Measurements from ENCODE around the gene GATM. TPM values are rescaled to one million over a fixed set of nuclear protein-coding genes. Genes with fewer than 3 reads are reported as not detected.
"Not testable (repeated sequence)": the region's sequence is repeated elsewhere in the genome, so short reads cannot be mapped to it uniquely, and the experiment has no call there.

Gene GATM
- total RNA-seq, 2 donors from 2014 or later = 35.2 to 83.4 TPM

- no peak overlapping the region for H3K9ac ChIP-seq (ENCODE audit: extremely low read depth, low read length, poor library complexity, severe bottlenecking)
Observed at GRCh38 chr15:45373976-45374375, 4.4 kb downstream of the GATM start.

GRCh38 chr15:45372041-45372995 lies 6.0 kb downstream of the GATM start:
- Mint-ChIP-seq H3K4me1 (peaks cover 39% of the 10 kb centered on the region), H3K9me3 (no peaks in the 10 kb centered on the region), H3K4me3 (no peak overlapping the region), H3K27ac (no peak overlapping the region), H3K27me3 (ENCODE audit: insufficient read depth) (peaks cover 5% of the 10 kb centered on the region), H3K36me3 (ENCODE audit: low read depth) (peaks cover 19% of the 10 kb centered on the region)
- no peak overlapping the region for H3K4me3 ChIP-seq (ENCODE audit: low read length)
- no peak overlapping the region for H3K27ac ChIP-seq (ENCODE audit: low read depth, low read length)
- H3K4me1 ChIP-seq (ENCODE audit: control insufficient read depth, insufficient read depth, low read length) = no peaks in the 10 kb centered on the region
- peaks cover 29% of the 10 kb centered on the region for H3K36me3 ChIP-seq (ENCODE audit: control insufficient read depth, insufficient read depth, low read length)
- no peak overlapping the region for H3K9ac ChIP-seq (ENCODE audit: extremely low read depth, low read length, poor library complexity, severe bottlenecking)
- peak; percentile 44 for TF ChIP-seq CTCF (conservative IDR thresholded peaks at IDR 0.05)
- no peaks in the 10 kb centered on the region for H3K9me3 ChIP-seq (ENCODE audit: control insufficient read depth, low read length)
- WGBS, 2 experiments (ENCODE audit: insufficient coverage in 1 of 2, insufficient read length in 1 of 2) = 75 to 85% methylated on average over 4 to 7 of the region's 7 CpGs
- no peak for DNase-seq
- H3K27me3 ChIP-seq (ENCODE audit: control insufficient read depth, insufficient read depth, low read length, poor library complexity, severe bottlenecking) = no peaks in the 10 kb centered on the region

More at GRCh38 chr15:45373976-45374375, 4.4 kb downstream of the GATM start:
- Mint-ChIP-seq H3K4me1 (peaks cover 44% of the 10 kb centered on the region), H3K27ac (no peak overlapping the region), H3K27me3 (ENCODE audit: insufficient read depth) (peaks cover 15% of the 10 kb centered on the region), H3K9me3 (no peaks in the 10 kb centered on the region), H3K36me3 (ENCODE audit: low read depth) (peaks cover 15% of the 10 kb centered on the region), H3K4me3 (no peak overlapping the region)
- no peaks in the 10 kb centered on the region for H3K4me1 ChIP-seq (ENCODE audit: control insufficient read depth, insufficient read depth, low read length)
- H3K27ac ChIP-seq (ENCODE audit: low read depth, low read length) = no peak overlapping the region
- no peak for DNase-seq
- H3K9me3 ChIP-seq (ENCODE audit: control insufficient read depth, low read length) = no peaks in the 10 kb centered on the region
- H3K4me3 ChIP-seq (ENCODE audit: low read length) = peak overlapping the region; percentile 3
- H3K36me3 ChIP-seq (ENCODE audit: control insufficient read depth, insufficient read depth, low read length) = peaks cover 24% of the 10 kb centered on the region
- 89 to 95% methylated on average over 1 of the region's 2 CpGs for WGBS, 2 experiments (ENCODE audit: insufficient coverage in 1 of 2, insufficient read length in 1 of 2)
- TF ChIP-seq CTCF (conservative IDR thresholded peaks at IDR 0.05) = no peak
- peaks cover 6% of the 10 kb centered on the region for H3K27me3 ChIP-seq (ENCODE audit: control insufficient read depth, insufficient read depth, low read length, poor library complexity, severe bottlenecking)

- Mint-ChIP-seq H3K9me3 (no peaks in the 10 kb centered on the region), H3K27me3 (ENCODE audit: insufficient read depth) (peaks cover under 1% of the 10 kb centered on the region), H3K27ac (no peak overlapping the region), H3K36me3 (ENCODE audit: low read depth) (peaks cover 25% of the 10 kb centered on the region), H3K4me3 (no peak overlapping the region), H3K4me1 (peaks cover 34% of the 10 kb centered on the region)
- Histone ChIP-seq H3K4me3 (ENCODE audit: low read length) (no peak overlapping the region), H3K27ac (ENCODE audit: low read depth, low read length) (no peak overlapping the region), H3K4me1 (ENCODE audit: control insufficient read depth, insufficient read depth, low read length) (no peaks in the 10 kb centered on the region), H3K9ac (ENCODE audit: extremely low read depth, low read length, poor library complexity, severe bottlenecking) (no peak overlapping the region), H3K9me3 (ENCODE audit: control insufficient read depth, low read length) (no peaks in the 10 kb centered on the region), H3K36me3 (ENCODE audit: control insufficient read depth, insufficient read depth, low read length) (peaks cover 30% of the 10 kb centered on the region), H3K27me3 (ENCODE audit: control insufficient read depth, insufficient read depth, low read length, poor library complexity, severe bottlenecking) (no peaks in the 10 kb centered on the region)
- 92% methylated on average over 1 of the region's 1 CpG; no CpG with 5 or more reads in 1 of the 2 experiments for WGBS, 2 experiments (ENCODE audit: insufficient coverage in 1 of 2, insufficient read length in 1 of 2)
- TF ChIP-seq CTCF (conservative IDR thresholded peaks at IDR 0.05) = no peak
- DNase-seq = no peak
Observed at GRCh38 chr15:45371546-45371945, 6.8 kb downstream of the GATM start.

- H3K9me3 Mint-ChIP-seq; H3K9me3 ChIP-seq (ENCODE audit: control insufficient read depth, low read length); H3K9ac ChIP-seq (ENCODE audit: extremely low read depth, low read length, poor library complexity, severe bottlenecking); H3K4me1 ChIP-seq (ENCODE audit: control insufficient read depth, insufficient read depth, low read length); H3K27me3 ChIP-seq (ENCODE audit: control insufficient read depth, insufficient read depth, low read length, poor library complexity, severe bottlenecking); H3K27ac Mint-ChIP-seq; DNase-seq; H3K4me3 ChIP-seq (ENCODE audit: low read length); H3K27me3 Mint-ChIP-seq (ENCODE audit: insufficient read depth); H3K27ac ChIP-seq (ENCODE audit: low read depth, low read length); H3K4me3 Mint-ChIP-seq: not testable (repeated sequence)
- Mint-ChIP-seq H3K36me3 (ENCODE audit: low read depth) (peaks cover 27% of the 10 kb centered on the region), H3K4me1 (peaks cover 20% of the 10 kb centered on the region)
- H3K36me3 ChIP-seq (ENCODE audit: control insufficient read depth, insufficient read depth, low read length) = peaks cover 43% of the 10 kb centered on the region
- 88% methylated on average over 3 of the region's 4 CpGs; no CpG with 5 or more reads in 1 of the 2 experiments for WGBS, 2 experiments (ENCODE audit: insufficient coverage in 1 of 2, insufficient read length in 1 of 2)
Observed at GRCh38 chr15:45370042-45370441, 8.3 kb downstream of the GATM start.

- H3K27me3 Mint-ChIP-seq (ENCODE audit: insufficient read depth); H3K4me1 Mint-ChIP-seq; DNase-seq; H3K4me3 Mint-ChIP-seq; H3K4me1 ChIP-seq (ENCODE audit: control insufficient read depth, insufficient read depth, low read length); H3K27me3 ChIP-seq (ENCODE audit: control insufficient read depth, insufficient read depth, low read length, poor library complexity, severe bottlenecking); H3K27ac Mint-ChIP-seq; H3K9me3 Mint-ChIP-seq; H3K9me3 ChIP-seq (ENCODE audit: control insufficient read depth, low read length); H3K9ac ChIP-seq (ENCODE audit: extremely low read depth, low read length, poor library complexity, severe bottlenecking); H3K4me3 ChIP-seq (ENCODE audit: low read length); H3K27ac ChIP-seq (ENCODE audit: low read depth, low read length): not testable (repeated sequence)
- H3K36me3 Mint-ChIP-seq (ENCODE audit: low read depth) = peaks cover 30% of the 10 kb centered on the region
- 95 to 97% methylated on average over 4 to 6 of the region's 7 CpGs for WGBS, 2 experiments (ENCODE audit: insufficient coverage in 1 of 2, insufficient read length in 1 of 2)
- peaks cover 54% of the 10 kb centered on the region for H3K36me3 ChIP-seq (ENCODE audit: control insufficient read depth, insufficient read depth, low read length)
Observed at GRCh38 chr15:45367222-45367621, 11.1 kb downstream of the GATM start.
